ENCODE data around the gene CHMP6. TPM values are rescaled to one million over a fixed set of nuclear protein-coding genes. Genes with fewer than 3 reads are reported as not detected.
A peak's percentile ranks its signal among the peaks of the same experiment; 100 is the strongest.

The CHMP6 gene
- total RNA-seq, 1 donor from 2014 or later = 17.5 TPM

DNA sequence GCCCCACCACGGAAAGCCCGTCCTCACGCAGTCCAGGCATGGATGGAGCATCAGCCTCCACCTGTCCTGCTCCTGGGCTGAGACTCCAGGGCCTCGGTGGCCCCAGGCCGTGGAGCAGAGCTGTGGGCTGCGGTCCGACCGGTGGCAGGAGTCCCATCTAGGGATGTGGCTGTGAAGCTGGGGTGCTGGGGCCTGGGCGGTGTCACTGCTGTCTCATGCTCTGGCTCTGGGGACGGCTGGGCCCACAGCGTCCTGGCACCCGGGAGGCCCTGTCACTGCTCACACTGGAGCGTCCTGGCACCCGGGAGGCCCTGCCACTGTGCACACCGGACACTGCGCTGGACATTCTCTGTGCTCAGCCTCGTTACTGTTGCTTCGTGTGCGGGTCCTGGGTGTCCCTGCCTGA is 51.7 kb downstream of the CHMP6 start:
- DNase-seq (ENCODE audit: low read depth) = no peak

DNA sequence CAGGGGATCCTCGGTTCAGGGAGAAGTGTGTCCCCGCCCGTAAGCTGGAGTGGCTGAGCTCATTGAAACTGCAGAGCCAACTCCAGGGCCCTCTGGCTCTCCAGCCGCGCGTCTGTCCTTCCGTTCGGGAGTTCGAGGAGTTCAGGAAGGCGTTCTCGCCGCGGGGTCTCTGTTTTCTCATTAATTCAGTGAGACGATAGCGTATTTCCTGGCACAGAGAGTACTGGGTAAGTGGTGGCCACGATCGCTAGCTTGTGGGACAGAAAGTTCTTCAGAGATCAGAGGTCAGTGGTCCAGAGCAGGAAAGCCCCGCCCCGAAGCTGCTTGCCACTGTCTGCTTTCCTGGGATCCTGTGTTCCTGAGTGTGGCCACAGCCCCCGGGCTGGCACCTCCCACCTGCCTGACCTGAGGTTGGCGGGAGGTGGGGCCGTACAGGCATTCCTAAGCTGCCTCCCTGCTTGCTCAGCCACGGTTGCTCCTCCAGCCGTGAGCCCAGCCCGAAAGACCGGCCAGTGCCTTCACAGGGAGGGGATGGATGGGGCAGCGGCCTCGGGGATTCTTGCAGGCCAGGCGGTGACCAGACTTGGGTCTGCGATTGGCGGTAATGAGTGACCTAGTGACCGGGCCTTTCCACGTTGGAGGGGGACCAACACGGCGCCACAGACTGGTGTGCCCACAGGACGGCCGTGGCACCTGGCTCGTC is 52.2 kb downstream of the CHMP6 start:
- DNase-seq (ENCODE audit: low read depth) = peak; percentile 95

DNA sequence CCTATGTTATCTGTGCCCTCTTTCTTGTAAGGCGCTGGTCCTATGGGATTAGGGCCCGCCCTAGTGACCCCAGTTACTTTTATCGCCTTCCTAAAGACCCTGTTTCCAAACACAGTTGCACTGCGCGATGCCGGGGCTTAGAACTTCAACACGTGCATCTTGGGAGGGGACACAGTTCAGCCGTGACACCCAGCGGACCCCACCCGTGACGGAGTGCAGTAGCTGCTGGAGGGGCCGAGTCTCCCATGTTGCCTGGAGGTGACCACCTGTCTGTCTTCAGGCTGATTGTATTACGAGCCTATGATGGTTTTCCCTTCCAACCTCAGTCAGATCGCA is 52.8 kb downstream of the CHMP6 start:
- DNase-seq (ENCODE audit: low read depth) = no peak

DNA sequence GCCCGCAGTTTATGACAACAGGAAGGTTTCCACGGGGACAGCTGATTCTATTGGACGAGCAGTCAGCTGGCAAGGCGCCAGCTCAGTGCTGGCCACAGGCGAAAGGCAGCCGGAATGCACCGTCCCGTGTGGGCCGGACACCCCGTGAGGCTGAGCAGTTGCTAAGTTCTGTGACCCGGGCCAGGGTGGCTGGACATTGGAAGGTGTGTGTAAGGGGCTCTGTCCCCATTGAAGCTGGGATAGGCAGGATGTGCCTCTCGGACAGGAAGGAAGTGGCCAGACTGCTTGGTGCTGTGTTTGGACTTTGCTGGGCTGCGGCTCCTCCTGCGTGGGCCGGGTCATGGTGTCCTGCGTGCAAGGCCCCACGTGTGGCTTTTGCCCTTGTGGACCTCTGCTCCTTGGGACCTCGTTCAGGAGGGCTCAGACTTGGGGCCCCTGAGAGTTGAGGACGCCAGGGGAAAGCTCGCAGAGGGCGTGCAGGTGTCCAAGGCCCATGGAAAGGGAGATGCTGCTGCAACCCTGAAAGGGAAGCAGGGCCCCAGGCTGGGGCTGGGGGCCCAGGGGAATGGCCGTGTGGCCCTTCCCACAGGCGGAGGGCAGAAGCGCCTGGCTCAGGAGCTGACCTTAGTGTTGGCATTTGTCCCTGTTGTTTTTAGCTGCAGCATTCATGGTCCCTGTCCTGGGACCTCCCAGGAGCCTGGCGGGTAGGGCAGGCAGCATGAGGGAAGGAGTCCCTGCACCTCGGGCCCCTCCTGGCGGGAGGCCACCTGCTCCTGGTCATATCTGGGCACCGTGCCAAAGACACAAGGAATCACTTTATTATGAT is 53.3 kb downstream of the CHMP6 start:
- DNase-seq (ENCODE audit: low read depth) = peak; percentile 90

DNA sequence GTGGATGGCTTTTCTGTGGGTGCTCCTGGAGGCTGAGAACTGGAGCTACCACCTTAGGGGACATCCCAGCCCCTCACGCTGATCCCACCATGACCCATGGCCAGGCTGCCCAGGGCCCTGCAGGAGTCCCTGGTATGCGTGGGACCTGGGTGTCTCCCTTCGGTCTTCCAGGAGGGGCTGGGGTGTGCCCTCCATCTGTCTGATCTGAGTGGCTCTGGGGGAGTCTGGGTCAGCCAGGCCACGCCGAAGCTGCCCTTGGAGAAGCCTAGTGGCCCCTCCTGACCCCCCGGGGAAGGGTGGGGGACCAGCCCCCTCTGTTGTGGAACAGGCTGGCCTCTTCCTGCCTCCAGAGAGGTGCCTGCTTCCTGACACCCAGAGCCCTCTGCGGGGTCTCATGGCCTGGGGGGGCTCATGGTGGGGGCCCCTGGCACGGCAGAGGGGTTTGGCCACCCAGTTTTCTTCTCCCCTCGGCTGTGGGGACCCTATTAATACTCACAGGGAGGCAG is 54.0 kb downstream of the CHMP6 start:
- DNase-seq (ENCODE audit: low read depth) = no peak

DNA sequence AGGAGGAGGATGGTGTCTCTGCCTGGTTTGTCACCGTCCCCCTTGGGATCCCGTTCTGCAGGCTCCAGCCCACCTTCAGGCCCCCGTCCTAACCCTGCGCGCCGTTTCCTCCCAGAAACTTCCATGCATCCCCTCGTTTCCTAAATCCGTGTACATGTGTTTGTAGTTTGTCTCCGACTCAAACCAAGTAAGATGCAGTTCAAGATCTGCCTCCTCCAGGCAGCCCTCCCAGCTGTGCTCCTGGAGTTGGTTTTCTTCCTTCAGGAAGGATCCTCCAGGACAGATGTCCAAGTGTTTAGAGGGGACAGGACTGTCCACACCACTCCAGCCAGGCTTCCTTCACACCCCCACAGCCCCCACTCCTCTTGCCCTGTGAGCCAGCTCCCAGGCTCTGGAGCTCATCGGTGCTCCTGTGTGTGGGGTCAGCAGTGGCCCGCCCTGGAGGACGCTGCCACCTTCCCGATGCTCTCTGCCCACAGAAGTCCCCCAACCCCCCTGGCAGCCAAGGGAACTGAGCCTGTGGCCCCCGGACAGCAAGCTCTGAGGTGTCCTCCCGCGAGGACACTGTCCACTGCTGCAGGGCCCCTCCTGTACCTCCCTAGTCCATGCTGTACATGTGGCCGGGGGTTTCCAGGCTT is 54.6 kb downstream of the CHMP6 start:
- no peak for DNase-seq (ENCODE audit: low read depth)

DNA sequence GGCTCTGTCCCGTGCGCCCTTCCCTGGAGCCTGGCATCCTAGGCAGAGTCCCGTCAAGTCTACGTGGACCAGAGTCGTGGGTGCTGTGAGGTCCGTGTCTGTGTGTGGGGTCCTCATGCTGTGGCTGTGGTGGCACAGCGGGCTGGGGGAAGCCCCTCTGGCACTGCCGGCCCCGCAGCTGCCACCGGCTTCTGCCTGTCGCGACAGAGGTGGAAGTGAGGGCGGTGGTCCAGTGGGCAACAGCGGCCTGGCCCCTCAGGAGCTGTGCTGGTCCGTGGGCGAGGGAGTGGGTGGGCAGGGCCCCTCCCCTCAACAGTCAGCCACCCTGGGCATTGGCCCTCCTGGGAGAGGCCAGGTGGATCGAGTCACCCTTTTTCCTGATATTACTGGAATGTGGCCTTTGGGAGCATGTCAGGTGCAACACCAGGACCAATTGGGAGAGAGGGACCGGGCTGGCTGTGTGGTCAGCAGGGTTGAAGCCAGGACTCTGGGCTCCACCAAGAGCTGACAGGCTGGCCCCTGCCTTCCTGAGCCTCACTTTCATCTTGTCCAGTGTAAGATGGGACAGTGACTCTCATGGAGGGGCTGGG is 55.2 kb downstream of the CHMP6 start:
- no peak for DNase-seq (ENCODE audit: low read depth)

DNA sequence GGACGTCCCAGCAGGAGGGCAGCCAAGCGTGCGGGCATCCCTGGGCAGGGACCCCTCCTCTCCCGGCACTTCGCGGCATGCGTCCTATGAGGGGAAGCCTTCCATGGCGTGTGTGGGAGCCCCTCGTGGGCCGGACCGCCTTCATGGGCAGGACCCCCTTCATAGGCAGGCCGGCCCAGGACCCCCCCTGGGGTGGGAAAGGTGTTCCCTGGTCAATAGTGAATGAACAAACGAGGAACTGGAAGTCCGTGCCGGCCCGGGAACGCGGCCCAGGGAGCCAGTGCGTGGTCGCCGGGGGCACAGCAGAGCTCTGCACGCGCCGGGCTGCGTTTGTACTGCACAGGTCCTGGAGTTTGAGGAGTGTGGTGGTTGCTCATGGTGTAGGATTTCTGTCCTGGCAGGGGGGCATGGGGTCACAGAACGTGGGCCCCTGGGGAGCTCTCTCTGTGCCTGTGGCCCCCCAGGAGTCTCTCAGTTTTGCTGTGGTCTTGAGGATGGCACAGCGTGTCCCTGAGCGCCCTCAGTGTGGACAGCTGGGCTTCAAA is 57.3 kb downstream of the CHMP6 start:
- no peak for DNase-seq (ENCODE audit: low read depth)

DNA sequence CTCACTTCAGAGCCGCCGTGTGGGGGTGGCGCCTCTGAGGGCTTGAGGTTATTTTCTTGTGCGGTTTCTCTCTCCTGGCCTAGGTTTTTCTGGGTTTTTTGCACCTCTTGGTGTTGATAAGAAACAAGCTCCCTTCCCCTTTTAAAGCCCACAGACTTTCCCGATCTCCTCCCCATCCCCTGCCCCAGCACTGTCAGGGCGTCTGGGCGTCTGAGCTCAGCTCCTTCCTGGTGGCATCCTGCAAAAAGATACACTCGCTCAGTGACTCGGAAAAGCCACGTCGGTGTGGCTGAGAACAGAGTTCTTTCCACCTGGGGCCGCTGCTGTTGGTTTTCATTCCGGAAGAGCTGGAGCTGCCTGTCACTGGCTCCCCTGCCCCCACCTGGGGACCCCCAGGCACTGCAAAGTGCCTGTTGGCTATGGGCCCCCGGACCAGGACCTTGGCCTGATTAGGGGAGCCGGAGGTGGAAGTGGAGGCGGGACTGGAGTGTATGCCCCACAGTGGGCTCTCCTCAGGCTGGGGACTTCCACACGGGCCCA is 57.8 kb downstream of the CHMP6 start:
- DNase-seq (ENCODE audit: low read depth) = no peak

Other genes starting within 250 kb of the CHMP6 start
- gene BAIAP2, start 43.3 kb downstream of the CHMP6 start, total RNA-seq = 29.2 and 55.2 TPM in 2 replicates
- not detected in 2 replicates for gene PVALEF, start 173.7 kb downstream of the CHMP6 start, total RNA-seq
- gene AATK, start 174.4 kb downstream of the CHMP6 start, total RNA-seq = 0.20 and 0.52 TPM in 2 replicates
- gene CEP131, start 231.1 kb downstream of the CHMP6 start, total RNA-seq = 9.6 and 10.7 TPM in 2 replicates
- gene TEPSIN, start 247.2 kb downstream of the CHMP6 start, total RNA-seq = 9.4 and 14.0 TPM in 2 replicates
- 24.7 and 40.5 TPM in 2 replicates for gene NDUFAF8, start 247.5 kb downstream of the CHMP6 start, total RNA-seq